Mammary epithelial cell (primary cell): Measurements from ENCODE around the gene ROPN1B.
"Not testable (repeated sequence)": the region's sequence is repeated elsewhere in the genome, so short reads cannot be mapped to it uniquely, and the experiment has no call there.

Source experiments
- CTCF ChIP-seq, 2 donors: IDR thresholded peaks in 1 of 2; conservative IDR thresholded peaks in 1 of 2; 2 replicates each; pipeline ENCODE4 v1.5.1; 2011 to 2012; ENCODE audit warnings: inconsistent platforms in 2 of 2, low read length in 2 of 2, mild to moderate bottlenecking in 2 of 2, control low read depth in 1 of 2, low read depth in 1 of 2; ENCODE audit not compliant: insufficient read depth in 1 of 2; ENCODE audit errors: extremely low read depth in 1 of 2
- EZH2 ChIP-seq: IDR thresholded peaks from 2 replicates; pipeline ENCODE4 v1.6.1; 2012; ENCODE audit warnings: low read length, inconsistent platforms, borderline replicate concordance

- not testable (repeated sequence) for TF ChIP-seq CTCF (conservative IDR thresholded peaks at IDR 0.05 in 1 of 2, IDR thresholded peaks at IDR 0.05 in 1 of 2; ENCODE audit: extremely low read depth in 1 of 2, insufficient read depth in 1 of 2, low read depth in 1 of 2, low read length in 2 of 2); EZH2
Observed at GRCh38 chr3:125996751-125997150, 27.8 kb downstream of the ROPN1B start.
